Retinal pigment epithelial cell (primary cell): ENCODE data around the gene CMBL.

Experiments used
- DNase-seq: peaks from one replicate; pipeline ENCODE4 v3.0.0-alpha.2; 2010; ENCODE audit warnings: low read depth
- H3K4me3 ChIP-seq: 2 replicates; pipeline ENCODE4 v1.5.1; 2011; ENCODE audit warnings: mild to moderate bottlenecking, low read length, control low read depth, moderate library complexity
- CTCF ChIP-seq: conservative IDR thresholded peaks from 2 replicates; pipeline ENCODE4 v1.5.1; 2011; ENCODE audit warnings: low read depth, low read length, control low read depth, inconsistent platforms

Gene CMBL

DNA sequence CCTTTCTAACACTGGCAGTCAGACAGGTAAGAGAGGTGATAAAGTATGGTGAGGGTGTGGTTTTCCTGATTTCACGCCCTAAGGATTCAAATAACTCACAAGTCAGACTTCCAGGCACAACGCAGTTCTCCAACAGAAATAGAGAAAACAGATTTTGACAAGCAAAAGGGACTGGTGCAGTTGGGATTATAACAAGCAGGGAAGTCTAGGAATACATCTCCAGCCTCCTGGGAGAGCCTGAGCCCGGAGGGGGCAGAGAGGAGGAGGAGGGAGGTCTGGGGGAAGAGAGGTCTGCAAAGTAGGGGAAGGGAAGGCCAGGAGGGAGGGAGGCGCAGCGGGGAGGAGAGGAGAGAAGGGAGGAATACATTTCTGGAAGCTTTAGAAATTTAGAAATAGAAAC lies 1.6 kb downstream of the CMBL start:
- no peak overlapping the region for H3K4me3 ChIP-seq
- TF ChIP-seq CTCF: no peak
- no peak for DNase-seq

- no peak for DNase-seq
- TF ChIP-seq CTCF: no peak
- H3K4me3 ChIP-seq: no peak overlapping the region
These were observed 2.8 kb downstream of the CMBL start for GRCh38 chr5:10304932-10305331.

DNA sequence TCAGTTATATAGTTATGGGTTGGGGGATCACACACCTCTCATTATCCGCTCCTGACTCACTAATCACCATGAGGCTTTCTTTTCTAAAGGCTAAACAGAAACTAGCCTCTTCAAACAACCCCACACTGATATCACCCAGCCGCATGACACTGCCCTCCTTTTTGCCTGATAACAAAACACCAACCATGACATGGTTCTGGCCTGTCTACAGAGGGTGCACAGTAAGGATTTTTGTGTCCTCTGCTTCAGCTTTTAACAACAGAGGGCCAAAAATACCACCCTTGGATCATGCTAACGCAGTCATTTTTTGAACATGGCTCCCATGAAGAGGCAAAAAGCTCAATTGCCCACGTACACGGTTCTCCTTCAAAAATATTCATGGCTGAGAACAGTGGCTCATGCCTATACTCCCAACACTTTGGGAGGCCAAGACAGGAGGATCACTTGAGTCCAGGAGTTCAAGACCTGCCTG lies 4.0 kb downstream of the CMBL start:
- no peak overlapping the region for H3K4me3 ChIP-seq
- DNase-seq: no peak
- TF ChIP-seq CTCF: no peak

DNA sequence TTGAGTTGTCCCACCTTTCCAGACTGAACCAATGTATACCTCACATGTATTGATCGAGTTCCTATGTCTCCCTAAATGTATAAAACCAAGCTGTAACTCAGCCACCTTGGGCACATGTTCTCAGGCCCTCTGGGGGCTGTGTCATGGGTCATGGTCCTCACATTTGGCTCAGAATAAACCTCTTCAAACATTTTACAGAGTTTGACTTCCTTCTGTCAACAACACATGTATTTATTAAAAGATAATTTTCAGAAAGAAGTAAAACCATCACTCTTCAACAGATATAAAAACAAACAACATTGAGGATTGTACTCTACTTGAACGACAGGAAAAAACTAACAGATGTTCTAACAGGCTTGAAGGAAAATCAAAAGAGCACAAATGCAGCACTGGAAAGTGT lies 4.5 kb downstream of the CMBL start:
- TF ChIP-seq CTCF: no peak
- no peak for DNase-seq
- no peak overlapping the region for H3K4me3 ChIP-seq

DNA sequence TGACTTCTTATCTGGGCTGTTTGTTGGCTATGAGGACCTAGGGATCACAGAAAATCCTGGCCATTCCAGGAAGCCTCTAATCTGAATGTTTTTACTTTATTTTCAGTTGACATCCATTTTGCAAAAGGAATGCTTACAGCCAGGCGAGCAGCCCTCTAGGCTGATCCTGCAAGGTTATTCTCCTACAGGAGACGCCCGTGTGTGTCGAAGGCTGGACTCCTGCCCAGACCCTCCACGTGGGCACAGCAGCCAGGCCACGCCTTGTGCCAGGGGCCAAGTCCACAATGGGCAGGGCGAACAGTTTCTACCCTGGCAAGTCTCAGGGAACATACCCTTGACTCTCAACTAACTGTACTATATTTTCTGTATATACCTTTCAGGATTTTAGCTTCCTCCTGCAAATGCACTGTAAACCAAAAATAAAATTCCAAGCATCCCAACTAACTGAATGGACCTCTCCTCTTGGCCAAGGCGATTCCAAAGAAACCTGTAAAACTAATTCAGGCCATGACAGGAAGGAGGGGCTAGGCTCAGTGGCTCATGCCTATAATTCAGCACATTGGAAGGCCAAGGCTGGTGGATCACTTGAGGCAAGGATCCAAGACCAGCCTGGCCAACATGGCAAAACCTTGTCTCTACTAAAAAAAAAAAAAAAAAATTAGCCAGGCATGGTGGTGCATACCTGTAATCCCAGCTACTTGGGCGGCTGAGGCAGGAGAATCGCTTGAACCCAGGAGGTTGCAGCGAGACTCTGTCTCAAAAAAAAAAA lies 5.7 kb downstream of the CMBL start:
- H3K4me3 ChIP-seq: no peak overlapping the region
- TF ChIP-seq CTCF: no peak
- DNase-seq: peak; percentile 52

DNA sequence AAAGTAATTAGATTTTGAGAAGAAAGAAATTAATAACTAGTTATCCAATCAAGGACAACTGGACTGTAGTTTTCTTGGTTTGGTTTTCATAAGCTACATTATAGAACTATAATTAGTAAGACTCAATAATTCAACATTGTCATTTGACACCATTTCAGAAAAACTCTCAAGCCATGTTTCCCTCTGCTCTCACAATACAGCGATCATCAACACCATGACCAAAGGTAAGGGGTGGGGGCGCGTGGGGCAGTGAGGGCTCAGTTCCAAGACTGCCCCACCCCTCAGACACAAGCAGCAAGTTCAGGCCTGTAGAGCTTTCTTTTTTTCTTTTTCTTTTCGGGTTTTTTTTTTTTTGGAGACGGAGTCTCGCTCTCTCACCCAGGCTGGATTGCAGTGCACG lies 6.4 kb downstream of the CMBL start:
- TF ChIP-seq CTCF: no peak
- no peak overlapping the region for H3K4me3 ChIP-seq
- DNase-seq: no peak

GRCh38 chr5:10300246-10300645 lies 7.5 kb downstream of the CMBL start:
- no peak for DNase-seq
- no peak for TF ChIP-seq CTCF
- H3K4me3 ChIP-seq: no peak overlapping the region
